ENCODE results near the gene OLFML3.

GRCh38 chr1:113930499-113931161 lies 48.6 kb upstream of the OLFML3 start:
- no peak for TF ChIP-seq CTCF (IDR thresholded peaks at IDR 0.05)
- TF ChIP-seq POLR2A (IDR thresholded peaks at IDR 0.05), result no peak
- no peak for TF ChIP-seq EP300 (IDR thresholded peaks at IDR 0.05)
